22Rv1 (cell line): ENCODE measurements around the gene ADGRL3.

Experiments
- ZFX ChIP-seq: fragments of 450-650 bp; IDR thresholded peaks from 2 replicates; pipeline ENCODE4 v1.6.1; 2017; ENCODE audit warnings: antibody characterized with exemption, borderline replicate concordance
- TF ChIP-seq, protein P1 (sequence below): fragments of 450-650 bp; IDR thresholded peaks from 2 replicates; pipeline ENCODE4 v1.5.1; 2017; ENCODE audit warnings: mild to moderate bottlenecking

DNA sequence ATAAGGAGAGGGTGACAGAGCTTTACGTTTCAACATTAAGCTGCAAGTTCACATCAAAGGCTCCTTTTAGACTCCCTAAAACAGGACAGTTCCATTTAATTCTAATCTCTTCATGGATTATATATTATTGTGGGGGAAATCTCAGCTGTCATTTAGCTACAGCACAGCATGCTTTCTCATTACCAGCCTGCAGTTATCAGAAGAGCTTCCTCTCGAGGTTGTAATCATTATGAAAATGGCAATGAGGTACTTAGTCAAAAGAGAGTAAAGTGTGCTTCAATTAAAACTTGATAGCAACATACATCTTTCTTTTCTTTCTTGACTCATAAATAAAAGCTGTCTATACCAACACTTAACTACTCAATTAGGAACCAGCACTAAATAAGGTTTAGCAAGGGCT, 896.8 kb downstream of the ADGRL3 start:
- TF ChIP-seq, protein P1, sequence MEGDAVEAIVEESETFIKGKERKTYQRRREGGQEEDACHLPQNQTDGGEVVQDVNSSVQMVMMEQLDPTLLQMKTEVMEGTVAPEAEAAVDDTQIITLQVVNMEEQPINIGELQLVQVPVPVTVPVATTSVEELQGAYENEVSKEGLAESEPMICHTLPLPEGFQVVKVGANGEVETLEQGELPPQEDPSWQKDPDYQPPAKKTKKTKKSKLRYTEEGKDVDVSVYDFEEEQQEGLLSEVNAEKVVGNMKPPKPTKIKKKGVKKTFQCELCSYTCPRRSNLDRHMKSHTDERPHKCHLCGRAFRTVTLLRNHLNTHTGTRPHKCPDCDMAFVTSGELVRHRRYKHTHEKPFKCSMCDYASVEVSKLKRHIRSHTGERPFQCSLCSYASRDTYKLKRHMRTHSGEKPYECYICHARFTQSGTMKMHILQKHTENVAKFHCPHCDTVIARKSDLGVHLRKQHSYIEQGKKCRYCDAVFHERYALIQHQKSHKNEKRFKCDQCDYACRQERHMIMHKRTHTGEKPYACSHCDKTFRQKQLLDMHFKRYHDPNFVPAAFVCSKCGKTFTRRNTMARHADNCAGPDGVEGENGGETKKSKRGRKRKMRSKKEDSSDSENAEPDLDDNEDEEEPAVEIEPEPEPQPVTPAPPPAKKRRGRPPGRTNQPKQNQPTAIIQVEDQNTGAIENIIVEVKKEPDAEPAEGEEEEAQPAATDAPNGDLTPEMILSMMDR: no peak
- no peak for TF ChIP-seq ZFX
